Naive B cell (primary cell): Measurements from ENCODE around the gene TGFB1. TPM values are rescaled to one million over a fixed set of nuclear protein-coding genes. Genes with fewer than 3 reads are reported as not detected.
"Not testable (repeated sequence)": the region's sequence is repeated elsewhere in the genome, so short reads cannot be mapped to it uniquely, and the experiment has no call there.

ENCODE experiments used
- ATAC-seq, 2 donors: fragments of 150-1000 bp; cut with Tn5 transposase; 2 replicates each; pipeline ENCODE4 v1.10.0; 2021; ENCODE audit warnings: low read depth in 2 of 2, mild to moderate bottlenecking in 2 of 2, moderate library complexity in 2 of 2
- DNase-seq: peaks from one replicate; pipeline ENCODE4 v3.0.0; 2022
- H3K27ac Mint-ChIP-seq, 6 donors: one replicate each; pipeline ENCODE4 v1.8.0; 2020 to 2022; ENCODE audit warnings: mild to moderate bottlenecking in 6 of 6, mixed read lengths in 6 of 6, moderate library complexity in 5 of 6, inconsistent platforms in 2 of 6
- H3K27me3 Mint-ChIP-seq, 3 donors: one replicate each; pipeline ENCODE4 v1.8.0; 2021 to 2022; ENCODE audit warnings: mixed read lengths in 3 of 3, mild to moderate bottlenecking in 1 of 3
- H3K36me3 Mint-ChIP-seq, 2 donors: one replicate each; pipeline ENCODE4 v1.8.0; 2020 to 2022; ENCODE audit warnings: mixed read lengths in 2 of 2, inconsistent platforms in 1 of 2, mild to moderate bottlenecking in 1 of 2
- H3K4me1 Mint-ChIP-seq, 3 donors: one replicate each; pipeline ENCODE4 v1.8.0; 2020 to 2022; ENCODE audit warnings: mixed read lengths in 3 of 3, inconsistent platforms in 1 of 3, mild to moderate bottlenecking in 1 of 3, moderate library complexity in 1 of 3
- H3K4me3 Mint-ChIP-seq, 8 donors: one replicate each; pipeline ENCODE4 v1.8.0; 2020 to 2022; ENCODE audit warnings: mild to moderate bottlenecking in 8 of 8, mixed read lengths in 8 of 8, moderate library complexity in 8 of 8, inconsistent platforms in 2 of 8
- H3K9me3 Mint-ChIP-seq, 7 donors: one replicate each; pipeline ENCODE4 v1.8.0; 2020 to 2022; ENCODE audit warnings: mixed read lengths in 7 of 7, mild to moderate bottlenecking in 5 of 7, inconsistent platforms in 2 of 7, moderate library complexity in 1 of 7
- polyA plus RNA-seq, 6 donors: library from polyadenylated mRNA; unstranded; fragments of 300-500 nt; fragmentation: Illumina TruSeq; gene quantifications; one replicate each; pipeline ENCODE4 v1.2.3, GENCODE V29; 2021; ENCODE audit warnings: low read depth in 6 of 6

TGFB1 gene
- polyA plus RNA-seq, 6 donors from 2014 or later: 20.1 to 61.9 (median 35.4) TPM

DNA sequence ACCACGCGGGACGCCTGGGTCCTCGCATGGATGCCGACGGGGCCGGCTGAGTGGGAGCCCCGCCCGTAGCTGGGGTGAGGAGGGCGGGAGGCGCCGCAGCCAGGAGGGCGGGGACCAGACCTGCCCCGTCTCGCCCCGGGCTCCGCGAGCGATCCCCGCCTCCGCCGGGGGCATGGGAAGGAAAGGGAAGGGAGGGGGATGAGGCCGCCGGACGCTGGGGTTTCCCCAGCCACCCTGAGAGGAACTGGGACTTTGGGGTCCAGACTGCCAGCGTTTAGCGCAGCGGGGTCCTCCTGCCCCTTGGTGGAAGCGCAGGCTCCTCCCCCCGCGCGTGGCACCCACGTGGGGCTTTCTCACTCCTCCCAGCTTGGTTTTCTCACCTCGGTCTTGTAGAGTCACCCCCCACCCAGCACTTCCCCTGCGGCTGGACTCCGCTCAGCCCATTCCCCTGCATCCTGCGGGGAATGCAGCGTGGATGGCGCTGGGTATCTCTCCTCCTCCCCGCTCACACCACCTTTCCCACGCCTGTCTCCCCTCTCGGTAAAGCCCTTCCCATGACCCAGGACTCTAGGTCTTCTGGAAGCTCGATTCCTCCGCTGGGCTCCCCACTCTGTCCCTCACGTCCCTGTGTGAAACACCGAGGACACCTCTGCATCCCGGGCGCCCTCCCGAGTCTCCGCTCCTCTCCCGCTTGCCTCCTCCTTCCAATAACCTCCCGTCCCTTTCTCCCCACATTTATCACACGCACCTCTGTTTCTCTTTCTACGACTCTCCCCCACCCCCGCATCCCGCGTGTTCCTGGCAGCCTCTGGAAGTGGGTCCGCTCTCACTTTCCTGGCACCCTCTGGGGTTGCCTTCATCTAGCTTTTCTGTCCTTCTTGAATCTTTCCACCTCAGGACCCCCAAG lies 2.1 kb downstream of the TGFB1 start:
- Mint-ChIP-seq H3K4me3 (peak overlapping the region; percentile 92 to 100 (median 98)), H3K27me3 (no peaks in the 10 kb centered on the region), H3K9me3 (peaks cover 0 to 3% (median 0%) of the 10 kb centered on the region in 7 donors), H3K4me1 (peaks cover 41 to 57% (median 55%) of the 10 kb centered on the region in 3 donors), H3K36me3 (peaks cover 4 to 14% of the 10 kb centered on the region in 2 donors), H3K27ac (peak overlapping the region; percentile 94 to 99 (median 99))
- peak; percentile 60 to 62 for ATAC-seq
- peak; percentile 91 for DNase-seq

GRCh38 chr19:41350735-41351338 lies 2.9 kb downstream of the TGFB1 start:
- Mint-ChIP-seq H3K4me3 (peak overlapping the region; percentile 92 to 100 (median 98)), H3K27ac (peak overlapping the region; percentile 94 to 99 (median 99)), H3K9me3 (peaks cover 0 to 3% (median 0%) of the 10 kb centered on the region in 7 donors), H3K36me3 (peaks cover 4 to 14% of the 10 kb centered on the region in 2 donors), H3K4me1 (peaks cover 42 to 56% (median 53%) of the 10 kb centered on the region in 3 donors), H3K27me3 (no peaks in the 10 kb centered on the region)
- DNase-seq: no peak
- no peak for ATAC-seq

- peak overlapping the region in 1 of 8 donors; percentile 47 for H3K4me3 Mint-ChIP-seq
- H3K36me3 Mint-ChIP-seq: peaks cover 4 to 27% of the 10 kb centered on the region in 2 donors
- peak overlapping the region in 1 of 6 donors; percentile 32 for H3K27ac Mint-ChIP-seq
- not testable (repeated sequence) for H3K9me3 Mint-ChIP-seq, DNase-seq, ATAC-seq, H3K27me3 Mint-ChIP-seq
- peaks cover 50 to 64% (median 56%) of the 10 kb centered on the region in 3 donors for H3K4me1 Mint-ChIP-seq
Observed at GRCh38 chr19:41346916-41347315, 6.8 kb downstream of the TGFB1 start.

- peaks cover 38 to 58% (median 42%) of the 10 kb centered on the region in 3 donors for H3K4me1 Mint-ChIP-seq
- H3K27me3 Mint-ChIP-seq: no peaks in the 10 kb centered on the region
- H3K27ac Mint-ChIP-seq: peak overlapping the region in 4 of 6 donors; percentile 50 to 84 (median 78)
- peak overlapping the region in 1 of 8 donors; percentile 29 for H3K4me3 Mint-ChIP-seq
- DNase-seq (no peak), ATAC-seq (no peak)
- peaks cover 9 to 27% of the 10 kb centered on the region in 2 donors for H3K36me3 Mint-ChIP-seq
- H3K9me3 Mint-ChIP-seq: no peaks in the 10 kb centered on the region
Observed at GRCh38 chr19:41344162-41344561, 9.6 kb downstream of the TGFB1 start.

GRCh38 chr19:41341669-41342490 lies 11.8 kb downstream of the TGFB1 start:
- H3K4me1 Mint-ChIP-seq: peaks cover 33 to 54% (median 38%) of the 10 kb centered on the region in 3 donors
- DNase-seq (no peak), ATAC-seq (peak; percentile 73 to 81)
- H3K27ac Mint-ChIP-seq: peak overlapping the region in 5 of 6 donors; percentile 66 to 94 (median 77)
- peak overlapping the region; percentile 12 to 83 (median 68) for H3K4me3 Mint-ChIP-seq
- no peaks in the 10 kb centered on the region for H3K27me3 Mint-ChIP-seq
- no peaks in the 10 kb centered on the region for H3K9me3 Mint-ChIP-seq
- H3K36me3 Mint-ChIP-seq: peaks cover 9 to 21% of the 10 kb centered on the region in 2 donors

DNA sequence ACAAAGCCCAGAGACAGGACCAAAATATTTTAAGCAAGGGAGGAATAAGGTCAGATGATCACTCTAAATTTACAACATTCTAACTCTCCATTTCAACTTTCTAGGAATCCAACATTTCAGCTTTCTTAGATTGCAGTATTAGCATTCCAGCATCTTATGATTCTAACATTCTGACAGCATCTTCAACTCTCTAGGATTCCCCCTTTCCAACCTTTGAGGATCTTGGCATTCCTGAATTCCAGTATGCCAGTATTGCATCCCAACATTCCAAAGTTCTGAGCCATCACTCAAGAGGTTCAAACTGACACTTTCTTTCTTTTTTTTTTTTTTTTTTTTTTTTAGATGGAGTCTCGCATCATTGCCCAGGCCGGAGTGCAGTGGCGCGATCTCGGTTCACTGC lies 13.8 kb downstream of the TGFB1 start:
- Mint-ChIP-seq H3K9me3 (no peaks in the 10 kb centered on the region), H3K36me3 (peaks cover 9 to 21% of the 10 kb centered on the region in 2 donors), H3K27me3 (no peaks in the 10 kb centered on the region), H3K4me1 (peaks cover 35 to 63% (median 54%) of the 10 kb centered on the region in 3 donors), H3K27ac (peak overlapping the region in 3 of 6 donors; percentile 7 to 65 (median 19)), H3K4me3 (no peak overlapping the region)
- ATAC-seq (no peak), DNase-seq (no peak)

GRCh38 chr19:41335467-41335866 lies 18.3 kb downstream of the TGFB1 start:
- no peak for DNase-seq
- Mint-ChIP-seq H3K27ac (peak overlapping the region; percentile 66 to 98 (median 82)), H3K27me3 (no peaks in the 10 kb centered on the region), H3K9me3 (no peaks in the 10 kb centered on the region), H3K36me3 (peaks cover 17 to 32% of the 10 kb centered on the region in 2 donors), H3K4me3 (peak overlapping the region in 6 of 8 donors; percentile 29 to 76 (median 46)), H3K4me1 (peaks cover 37 to 54% (median 50%) of the 10 kb centered on the region in 3 donors)
- ATAC-seq: no peak

DNA sequence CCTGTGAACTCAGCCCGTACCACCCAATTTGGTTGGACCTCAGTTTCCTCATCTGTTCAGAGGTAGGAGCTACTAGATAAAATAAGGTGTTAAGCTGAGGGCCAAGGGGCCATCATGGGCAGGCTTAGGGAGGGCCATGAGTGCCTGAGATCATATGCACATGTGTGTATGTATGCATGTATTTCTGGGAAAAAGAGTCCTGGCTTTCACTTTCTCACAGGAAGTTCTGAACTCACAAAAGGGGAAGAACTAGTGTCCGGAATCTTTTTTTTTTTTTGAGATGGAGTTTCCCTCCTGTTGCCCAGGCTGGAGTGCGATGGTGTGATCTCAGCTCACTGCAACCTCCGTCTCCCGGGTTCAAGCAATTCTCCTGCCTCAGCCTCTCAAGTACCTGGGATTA lies 18.9 kb downstream of the TGFB1 start:
- peak overlapping the region; percentile 35 to 82 (median 58) for H3K4me3 Mint-ChIP-seq
- no peaks in the 10 kb centered on the region for H3K9me3 Mint-ChIP-seq
- H3K4me1 Mint-ChIP-seq: peaks cover 39 to 55% (median 51%) of the 10 kb centered on the region in 3 donors
- H3K27ac Mint-ChIP-seq: peak overlapping the region; percentile 80 to 98 (median 87)
- no peaks in the 10 kb centered on the region for H3K27me3 Mint-ChIP-seq
- DNase-seq (peak; percentile 53), ATAC-seq (peak; percentile 85 to 87)
- H3K36me3 Mint-ChIP-seq: peaks cover 16 to 36% of the 10 kb centered on the region in 2 donors

DNA sequence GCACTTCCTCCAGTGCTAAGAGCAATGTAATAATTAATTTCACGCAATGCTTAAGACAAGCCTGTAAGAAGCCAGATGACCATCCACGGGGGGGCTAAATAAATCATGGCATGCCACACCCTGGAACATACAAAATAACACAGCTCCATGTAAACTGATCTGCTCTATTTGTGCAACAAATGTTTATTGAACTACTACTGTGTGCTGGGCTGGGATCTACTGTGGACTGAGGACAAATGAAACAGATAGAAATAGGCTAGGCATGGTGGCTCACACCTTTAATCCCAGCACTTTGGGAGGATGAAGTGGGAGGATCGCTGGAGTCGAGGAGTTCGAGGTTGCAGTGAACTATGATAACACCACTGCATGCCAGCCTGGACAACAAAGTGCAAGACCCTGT lies 21.3 kb downstream of the TGFB1 start:
- no peaks in the 10 kb centered on the region for H3K9me3 Mint-ChIP-seq
- H3K4me3 Mint-ChIP-seq: peak overlapping the region in 3 of 8 donors; percentile 12 to 47 (median 44)
- H3K36me3 Mint-ChIP-seq: peaks cover 10 to 30% of the 10 kb centered on the region in 2 donors
- peak overlapping the region in 3 of 6 donors; percentile 75 to 98 (median 76) for H3K27ac Mint-ChIP-seq
- H3K27me3 Mint-ChIP-seq: no peaks in the 10 kb centered on the region
- no peak for DNase-seq
- ATAC-seq: no peak
- peaks cover 51 to 62% (median 60%) of the 10 kb centered on the region in 3 donors for H3K4me1 Mint-ChIP-seq

GRCh38 chr19:41332000-41332399 lies 21.7 kb downstream of the TGFB1 start:
- Mint-ChIP-seq H3K27ac (peak overlapping the region in 4 of 6 donors; percentile 75 to 98 (median 76)), H3K36me3 (peaks cover 8 to 28% of the 10 kb centered on the region in 2 donors), H3K4me1 (peaks cover 53 to 64% (median 63%) of the 10 kb centered on the region in 3 donors), H3K9me3 (no peaks in the 10 kb centered on the region), H3K4me3 (peak overlapping the region in 4 of 8 donors; percentile 12 to 44 (median 40)), H3K27me3 (no peaks in the 10 kb centered on the region)
- DNase-seq (no peak), ATAC-seq (no peak)

DNA sequence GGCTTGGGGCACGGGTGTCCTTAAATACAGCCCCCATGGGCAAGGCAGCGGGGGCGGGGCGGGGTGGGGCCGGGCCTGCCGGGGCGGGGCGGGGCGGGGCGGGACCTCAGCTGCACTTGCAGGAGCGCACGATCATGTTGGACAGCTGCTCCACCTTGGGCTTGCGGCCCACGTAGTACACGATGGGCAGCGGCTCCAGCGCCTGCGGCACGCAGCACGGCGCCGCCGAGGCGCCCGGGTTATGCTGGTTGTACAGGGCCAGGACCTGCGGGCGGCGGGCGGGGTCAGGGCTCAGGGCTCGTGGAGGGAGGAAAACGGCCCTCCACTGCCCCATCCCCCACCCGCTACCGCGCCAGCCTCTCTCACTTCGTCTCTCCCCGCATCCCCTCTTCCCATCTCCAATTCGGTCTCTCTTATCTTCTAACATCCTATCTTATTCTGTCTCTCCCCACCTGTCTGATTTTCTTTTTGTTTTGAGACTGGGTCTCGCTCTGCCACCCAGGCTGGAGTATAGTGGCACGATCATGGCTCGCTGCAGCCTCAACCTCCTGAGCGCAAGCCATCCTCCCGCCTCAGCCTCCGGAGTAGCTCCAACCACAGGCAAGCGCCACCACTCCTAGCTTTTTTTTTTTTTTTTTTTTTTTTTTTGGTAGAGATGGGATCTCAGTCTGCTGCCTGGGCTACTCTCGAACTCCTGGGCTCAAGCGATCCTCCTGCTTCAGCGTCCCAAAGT lies 22.6 kb downstream of the TGFB1 start:
- Mint-ChIP-seq H3K4me1 (peaks cover 62 to 68% (median 67%) of the 10 kb centered on the region in 3 donors), H3K27ac (peak overlapping the region in 4 of 6 donors; percentile 56 to 98 (median 68)), H3K4me3 (peak overlapping the region in 5 of 8 donors; percentile 0 to 86 (median 50)), H3K9me3 (no peaks in the 10 kb centered on the region), H3K36me3 (peaks cover 8 to 28% of the 10 kb centered on the region in 2 donors), H3K27me3 (no peaks in the 10 kb centered on the region)
- DNase-seq: no peak
- ATAC-seq: no peak

DNA sequence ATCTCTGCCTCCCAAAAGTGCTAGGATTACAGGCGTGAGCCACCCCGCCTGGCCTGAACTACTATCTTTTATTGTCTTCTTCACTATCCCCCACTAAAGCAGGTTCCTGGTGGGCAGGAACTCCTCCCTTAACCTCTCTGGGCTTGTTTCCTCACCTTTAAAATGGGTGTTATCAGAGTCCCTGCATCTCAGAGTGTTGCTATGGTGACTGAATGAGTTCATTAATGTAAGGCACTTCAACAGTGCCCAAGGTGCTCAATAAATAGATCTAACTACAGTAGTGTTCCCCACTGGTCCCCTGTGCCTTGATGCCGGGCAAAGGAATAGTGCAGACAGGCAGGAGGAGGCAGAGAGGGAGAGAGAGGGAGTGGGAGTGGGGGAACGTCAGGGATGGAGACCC lies 23.2 kb downstream of the TGFB1 start:
- DNase-seq (no peak), ATAC-seq (no peak)
- peak overlapping the region; percentile 42 to 98 (median 80) for H3K27ac Mint-ChIP-seq
- H3K36me3 Mint-ChIP-seq: peaks cover 8 to 28% of the 10 kb centered on the region in 2 donors
- H3K4me1 Mint-ChIP-seq: peaks cover 63 to 67% (median 65%) of the 10 kb centered on the region in 3 donors
- peak overlapping the region; percentile 40 to 84 (median 67) for H3K4me3 Mint-ChIP-seq
- no peaks in the 10 kb centered on the region for H3K9me3 Mint-ChIP-seq
- no peaks in the 10 kb centered on the region for H3K27me3 Mint-ChIP-seq
